Suprapubic skin (tissue), 4 donors: ENCODE results near the gene SYT6.

Experiments
- EP300 ChIP-seq: sonication (generic); formaldehyde crosslinking; IDR thresholded peaks from one replicate; pipeline ENCODE4 v1.6.1; 2017; ENCODE audit warnings: antibody characterized with exemption
- POLR2A ChIP-seq, 2 donors: fragments of 450-650 bp; IDR thresholded peaks; one replicate each; pipeline ENCODE4 v1.6.1; 2017; ENCODE audit warnings: antibody characterized with exemption in 2 of 2, mild to moderate bottlenecking in 2 of 2, moderate library complexity in 2 of 2
- POLR2AphosphoS5 ChIP-seq, 3 donors: sonication (generic); formaldehyde crosslinking; IDR thresholded peaks; one replicate each; pipeline ENCODE4 v1.6.1; 2017; ENCODE audit warnings: antibody characterized with exemption in 3 of 3
- TF ChIP-seq, protein P1 (sequence below), 2 donors: fragments of 200-600 bp in 1 of 2; fragments of 450-650 bp in 1 of 2; sonication (generic) in 1 of 2; IDR thresholded peaks; one replicate each; pipeline ENCODE4 v1.5.1; 2016 to 2019; ENCODE audit warnings: antibody characterized with exemption in 2 of 2, mild to moderate bottlenecking in 1 of 2, moderate library complexity in 1 of 2

DNA sequence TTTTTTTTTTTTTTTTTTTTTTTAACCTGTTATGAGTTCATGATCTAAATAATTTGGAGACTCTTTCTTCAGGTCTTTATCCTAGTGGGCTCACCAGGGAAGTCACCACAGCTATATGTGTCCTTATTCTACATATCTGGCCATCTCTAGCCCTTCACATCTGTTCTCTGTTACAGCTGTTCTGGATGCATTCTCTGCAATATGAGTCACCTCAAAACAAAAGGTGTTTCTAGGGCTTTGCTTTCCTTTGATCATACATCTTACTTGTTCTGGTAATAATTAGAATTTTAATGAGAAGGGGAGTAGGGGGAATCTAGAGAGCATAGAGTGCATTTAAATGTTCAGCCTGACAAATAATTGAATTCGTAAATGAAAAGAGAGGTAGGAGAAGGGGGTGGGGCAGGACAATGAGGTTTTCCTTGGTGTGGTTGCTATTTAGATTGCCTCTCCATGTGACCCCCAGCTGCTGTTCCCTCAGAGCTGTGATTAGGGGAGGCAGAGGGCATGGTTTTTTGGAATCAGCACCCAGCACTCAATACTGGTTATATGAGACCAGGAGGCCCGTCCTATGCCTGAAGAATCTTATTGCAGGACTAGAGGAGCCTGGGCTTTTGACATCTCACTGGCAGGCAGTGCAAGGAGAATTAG lies 8.0 kb downstream of the SYT6 start:
- TF ChIP-seq POLR2A (IDR thresholded peaks at IDR 0.05) = no peak
- TF ChIP-seq EP300 = no peak
- TF ChIP-seq POLR2AphosphoS5 (IDR thresholded peaks at IDR 0.05) = no peak
- TF ChIP-seq, protein P1, sequence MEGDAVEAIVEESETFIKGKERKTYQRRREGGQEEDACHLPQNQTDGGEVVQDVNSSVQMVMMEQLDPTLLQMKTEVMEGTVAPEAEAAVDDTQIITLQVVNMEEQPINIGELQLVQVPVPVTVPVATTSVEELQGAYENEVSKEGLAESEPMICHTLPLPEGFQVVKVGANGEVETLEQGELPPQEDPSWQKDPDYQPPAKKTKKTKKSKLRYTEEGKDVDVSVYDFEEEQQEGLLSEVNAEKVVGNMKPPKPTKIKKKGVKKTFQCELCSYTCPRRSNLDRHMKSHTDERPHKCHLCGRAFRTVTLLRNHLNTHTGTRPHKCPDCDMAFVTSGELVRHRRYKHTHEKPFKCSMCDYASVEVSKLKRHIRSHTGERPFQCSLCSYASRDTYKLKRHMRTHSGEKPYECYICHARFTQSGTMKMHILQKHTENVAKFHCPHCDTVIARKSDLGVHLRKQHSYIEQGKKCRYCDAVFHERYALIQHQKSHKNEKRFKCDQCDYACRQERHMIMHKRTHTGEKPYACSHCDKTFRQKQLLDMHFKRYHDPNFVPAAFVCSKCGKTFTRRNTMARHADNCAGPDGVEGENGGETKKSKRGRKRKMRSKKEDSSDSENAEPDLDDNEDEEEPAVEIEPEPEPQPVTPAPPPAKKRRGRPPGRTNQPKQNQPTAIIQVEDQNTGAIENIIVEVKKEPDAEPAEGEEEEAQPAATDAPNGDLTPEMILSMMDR (IDR thresholded peaks at IDR 0.05) = no peak
